Stimulated activated naive CD8-positive, alpha-beta T cell treated with anti-CD3 and anti-CD28 coated beads, Interleukin-15, Interleukin-2, amounts not matched to agents 100 ng/mL and 50 ng/mL, for 24 hours (primary cell): ENCODE data around the gene SPINT2.
"Not testable (repeated sequence)": the region's sequence is repeated elsewhere in the genome, so short reads cannot be mapped to it uniquely, and the experiment has no call there.

Experiments
- H3K27ac Mint-ChIP-seq: one replicate; pipeline ENCODE4 v1.8.0; 2021; ENCODE audit warnings: mild to moderate bottlenecking, mixed read lengths
- H3K27me3 Mint-ChIP-seq: one replicate; pipeline ENCODE4 v1.8.0; 2021; ENCODE audit warnings: mixed read lengths
- H3K36me3 Mint-ChIP-seq: one replicate; pipeline ENCODE4 v1.8.0; 2021; ENCODE audit warnings: low read depth, mixed read lengths
- H3K4me1 Mint-ChIP-seq: one replicate; pipeline ENCODE4 v1.8.0; 2021; ENCODE audit warnings: low read depth, mixed read lengths
- H3K4me3 Mint-ChIP-seq: one replicate; pipeline ENCODE4 v1.8.0; 2021; ENCODE audit warnings: mild to moderate bottlenecking, mixed read lengths
- H3K9me3 Mint-ChIP-seq: one replicate; pipeline ENCODE4 v1.8.0; 2021; ENCODE audit warnings: mixed read lengths

The SPINT2 gene

GRCh38 chr19:38228491-38229439 is 35.6 kb upstream of the SPINT2 start:
- Mint-ChIP-seq H3K9me3 (no peaks in the 10 kb centered on the region), H3K4me1 (peaks cover 23% of the 10 kb centered on the region), H3K4me3 (peak overlapping the region; percentile 48), H3K36me3 (no peaks in the 10 kb centered on the region), H3K27me3 (peaks cover 60% of the 10 kb centered on the region), H3K27ac (no peak overlapping the region)

GRCh38 chr19:38229585-38230073 is 34.7 kb upstream of the SPINT2 start:
- no peak overlapping the region for H3K27ac Mint-ChIP-seq
- peak overlapping the region; percentile 13 for H3K4me3 Mint-ChIP-seq
- H3K27me3 Mint-ChIP-seq: peaks cover 53% of the 10 kb centered on the region
- H3K9me3 Mint-ChIP-seq: no peaks in the 10 kb centered on the region
- H3K36me3 Mint-ChIP-seq: no peaks in the 10 kb centered on the region
- peaks cover 18% of the 10 kb centered on the region for H3K4me1 Mint-ChIP-seq

DNA sequence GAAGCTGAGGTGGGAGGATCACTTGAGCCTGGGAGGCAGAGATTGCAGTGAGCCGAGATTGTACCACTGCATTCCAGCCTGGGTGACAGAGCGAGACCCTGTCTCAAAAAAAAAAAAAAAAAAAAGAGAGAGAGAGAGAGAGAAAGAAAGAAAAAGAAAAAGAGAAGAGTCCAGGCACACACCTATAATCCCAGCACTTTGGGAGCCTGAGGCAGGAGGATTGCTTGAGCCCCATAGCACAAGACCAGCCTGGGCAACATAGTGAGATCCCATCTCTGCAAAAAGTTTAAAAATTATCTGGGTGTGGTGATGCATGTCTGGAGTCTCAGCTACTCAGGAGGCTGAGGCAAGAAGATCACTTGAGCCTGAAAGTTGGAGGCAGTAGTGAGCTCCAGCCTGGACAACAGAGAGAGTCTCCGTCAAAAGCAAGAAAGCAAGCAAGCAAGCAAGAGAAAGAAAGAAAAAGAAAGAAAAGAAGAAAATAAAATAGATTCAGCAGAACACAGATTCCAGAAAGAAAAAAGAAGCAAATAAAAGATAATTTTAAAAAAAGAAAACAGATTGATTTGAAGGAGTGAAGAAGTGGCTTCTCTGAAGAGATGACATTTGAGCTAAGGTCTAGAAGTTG is 33.8 kb upstream of the SPINT2 start:
- not testable (repeated sequence) for H3K4me3 Mint-ChIP-seq, H3K36me3 Mint-ChIP-seq, H3K9me3 Mint-ChIP-seq, H3K27ac Mint-ChIP-seq
- Mint-ChIP-seq H3K27me3 (peaks cover 48% of the 10 kb centered on the region), H3K4me1 (peaks cover 17% of the 10 kb centered on the region)

DNA sequence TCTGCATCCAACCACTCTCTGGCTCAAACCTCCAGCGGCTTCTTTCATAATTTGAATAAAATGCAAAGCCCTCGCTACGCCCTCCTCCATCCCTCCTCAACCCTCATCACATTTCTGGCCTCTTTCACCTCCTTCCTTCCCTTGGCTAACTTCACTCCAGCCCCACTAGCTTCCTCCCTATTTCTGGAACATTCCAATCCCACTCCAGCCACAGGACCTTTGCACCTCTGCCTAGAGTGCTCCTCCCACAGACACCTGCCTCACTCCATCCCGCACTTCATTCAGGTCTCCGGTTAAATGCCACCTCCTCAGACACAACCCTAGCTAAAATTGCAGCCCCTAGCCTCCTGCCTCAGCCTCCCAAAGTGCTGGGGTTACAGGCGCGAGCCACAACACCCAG is 32.5 kb upstream of the SPINT2 start:
- no peaks in the 10 kb centered on the region for H3K9me3 Mint-ChIP-seq
- H3K4me3 Mint-ChIP-seq: no peak overlapping the region
- H3K4me1 Mint-ChIP-seq: peaks cover 17% of the 10 kb centered on the region
- no peaks in the 10 kb centered on the region for H3K36me3 Mint-ChIP-seq
- peaks cover 41% of the 10 kb centered on the region for H3K27me3 Mint-ChIP-seq
- H3K27ac Mint-ChIP-seq: no peak overlapping the region

- Mint-ChIP-seq H3K27ac (no peak overlapping the region), H3K4me1 (peaks cover 7% of the 10 kb centered on the region), H3K9me3 (no peaks in the 10 kb centered on the region), H3K4me3 (no peak overlapping the region), H3K27me3 (peaks cover 30% of the 10 kb centered on the region), H3K36me3 (no peaks in the 10 kb centered on the region)
Observed at GRCh38 chr19:38233740-38234251, 30.6 kb upstream of the SPINT2 start.

DNA sequence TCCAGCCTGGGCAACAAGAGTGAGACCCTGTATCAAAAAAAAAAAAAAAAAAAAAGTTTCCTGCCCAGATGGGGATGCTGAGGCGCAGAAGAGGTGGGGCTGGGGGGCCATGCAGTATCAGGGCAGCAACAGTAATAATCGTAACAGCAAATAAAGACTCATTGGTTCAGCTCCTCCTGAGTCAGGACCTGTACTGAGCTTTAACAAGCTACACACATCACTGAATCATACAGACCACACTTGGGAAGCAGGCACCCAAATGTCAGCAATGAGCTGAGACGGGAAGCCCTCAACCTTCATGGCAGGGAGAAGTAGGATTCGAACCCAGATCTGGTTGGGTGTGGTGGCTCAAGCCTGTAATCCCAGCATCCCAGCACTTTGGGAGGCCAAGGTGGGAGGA is 29.8 kb upstream of the SPINT2 start:
- Mint-ChIP-seq H3K27me3 (peaks cover 27% of the 10 kb centered on the region), H3K4me1 (peaks cover 3% of the 10 kb centered on the region), H3K36me3 (no peaks in the 10 kb centered on the region), H3K27ac (no peak overlapping the region), H3K4me3 (no peak overlapping the region), H3K9me3 (no peaks in the 10 kb centered on the region)

DNA sequence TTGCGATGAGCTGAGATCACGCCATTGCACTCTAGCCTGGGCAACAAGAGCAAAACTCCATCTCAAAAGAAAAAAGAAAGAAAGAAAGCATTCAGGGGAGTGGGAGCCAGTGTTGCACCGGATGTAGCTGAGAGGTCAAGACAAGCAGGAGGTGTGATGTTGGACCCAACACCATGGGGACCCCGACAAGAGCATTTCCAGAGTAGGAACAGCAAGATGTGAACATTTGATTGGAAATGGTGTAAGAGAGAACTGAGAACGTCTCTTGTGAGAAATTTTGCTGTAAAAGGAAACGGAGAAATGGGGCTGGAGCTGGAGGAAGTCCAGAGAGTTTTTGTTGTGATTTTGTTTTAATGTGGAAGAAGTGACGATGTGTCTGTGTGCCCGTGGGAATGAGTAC is 24.6 kb upstream of the SPINT2 start:
- peaks cover 4% of the 10 kb centered on the region for H3K27me3 Mint-ChIP-seq
- H3K9me3 Mint-ChIP-seq: no peaks in the 10 kb centered on the region
- no peak overlapping the region for H3K4me3 Mint-ChIP-seq
- peaks cover 3% of the 10 kb centered on the region for H3K4me1 Mint-ChIP-seq
- no peaks in the 10 kb centered on the region for H3K36me3 Mint-ChIP-seq
- H3K27ac Mint-ChIP-seq: no peak overlapping the region

DNA sequence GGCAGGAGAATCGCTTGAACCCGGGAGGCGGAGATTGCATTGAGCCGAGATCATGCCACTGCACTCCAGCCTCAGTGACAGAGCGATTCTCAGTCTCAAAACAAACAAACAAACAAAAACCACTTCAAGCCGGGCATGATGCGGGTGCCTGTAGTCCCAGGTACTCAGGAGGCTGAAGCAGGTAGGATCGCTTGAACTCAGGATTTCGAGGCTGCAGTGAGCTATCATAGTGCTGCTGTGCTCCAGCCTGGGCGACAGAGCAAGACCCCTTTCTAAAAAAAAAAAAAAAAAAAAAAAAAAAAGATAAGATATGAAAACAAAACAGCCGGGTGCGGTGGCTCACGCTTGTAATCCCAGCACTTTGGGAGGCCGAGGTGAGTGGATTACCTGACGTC is 21.1 kb upstream of the SPINT2 start:
- Mint-ChIP-seq H3K9me3 (no peaks in the 10 kb centered on the region), H3K27ac (no peak overlapping the region), H3K4me3 (peak overlapping the region; percentile 65), H3K27me3 (peaks cover 4% of the 10 kb centered on the region), H3K4me1 (peaks cover 3% of the 10 kb centered on the region), H3K36me3 (no peaks in the 10 kb centered on the region)

- Mint-ChIP-seq H3K36me3 (no peaks in the 10 kb centered on the region), H3K4me3 (no peak overlapping the region), H3K27me3 (no peaks in the 10 kb centered on the region), H3K27ac (no peak overlapping the region), H3K9me3 (no peaks in the 10 kb centered on the region), H3K4me1 (peaks cover 3% of the 10 kb centered on the region)
Observed at GRCh38 chr19:38245826-38246498, 18.4 kb upstream of the SPINT2 start.

DNA sequence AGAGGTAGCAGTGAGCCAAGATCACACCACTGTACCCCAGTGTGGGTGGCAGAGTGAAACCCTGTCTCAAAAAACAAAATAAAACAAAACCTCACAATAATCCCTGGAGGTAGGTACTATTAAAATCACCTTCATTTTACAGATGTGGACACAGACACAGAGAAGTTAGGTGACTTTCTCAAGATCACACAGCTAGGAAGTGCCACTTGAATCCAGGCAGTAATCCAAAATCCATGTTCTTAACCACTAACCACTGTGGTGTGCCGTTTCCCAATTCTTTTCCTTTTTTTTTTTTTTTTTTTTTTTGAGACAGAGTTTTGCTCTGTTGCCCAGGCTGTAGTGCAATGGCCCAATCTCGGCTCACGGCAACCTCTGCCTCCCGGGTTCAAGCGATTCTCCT is 17.2 kb upstream of the SPINT2 start:
- H3K9me3 Mint-ChIP-seq: no peaks in the 10 kb centered on the region
- H3K27me3 Mint-ChIP-seq: peaks cover 4% of the 10 kb centered on the region
- no peak overlapping the region for H3K4me3 Mint-ChIP-seq
- H3K27ac Mint-ChIP-seq: no peak overlapping the region
- H3K36me3 Mint-ChIP-seq: no peaks in the 10 kb centered on the region
- H3K4me1 Mint-ChIP-seq: peaks cover 9% of the 10 kb centered on the region

DNA sequence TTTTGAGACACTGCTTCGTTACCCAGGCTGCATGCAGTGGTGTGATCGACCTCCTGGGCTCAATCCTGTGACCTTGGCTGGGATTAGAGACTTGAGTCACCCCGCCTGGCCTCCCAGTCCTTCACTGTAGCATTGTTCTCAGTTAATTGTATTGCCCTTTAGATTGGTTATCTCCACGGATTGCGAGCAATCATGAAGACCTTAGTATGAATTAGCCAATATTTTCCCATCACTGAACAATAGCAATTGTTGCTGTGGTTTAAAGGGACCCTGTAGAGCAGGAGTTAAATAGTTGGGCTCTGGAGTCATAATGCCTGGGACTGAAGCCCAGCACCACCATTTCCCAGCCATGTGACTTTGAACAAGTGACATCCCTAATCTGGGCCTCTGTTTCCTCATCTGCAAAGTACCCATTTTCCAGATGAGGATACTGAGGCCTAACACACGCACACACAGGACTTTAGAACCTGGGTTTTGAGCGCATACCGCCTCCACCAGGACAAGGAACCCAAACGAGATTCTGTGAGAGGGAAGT is 16.6 kb upstream of the SPINT2 start:
- Mint-ChIP-seq H3K27me3 (peaks cover 4% of the 10 kb centered on the region), H3K36me3 (no peaks in the 10 kb centered on the region), H3K27ac (no peak overlapping the region), H3K4me1 (peaks cover 9% of the 10 kb centered on the region), H3K9me3 (no peaks in the 10 kb centered on the region), H3K4me3 (no peak overlapping the region)

DNA sequence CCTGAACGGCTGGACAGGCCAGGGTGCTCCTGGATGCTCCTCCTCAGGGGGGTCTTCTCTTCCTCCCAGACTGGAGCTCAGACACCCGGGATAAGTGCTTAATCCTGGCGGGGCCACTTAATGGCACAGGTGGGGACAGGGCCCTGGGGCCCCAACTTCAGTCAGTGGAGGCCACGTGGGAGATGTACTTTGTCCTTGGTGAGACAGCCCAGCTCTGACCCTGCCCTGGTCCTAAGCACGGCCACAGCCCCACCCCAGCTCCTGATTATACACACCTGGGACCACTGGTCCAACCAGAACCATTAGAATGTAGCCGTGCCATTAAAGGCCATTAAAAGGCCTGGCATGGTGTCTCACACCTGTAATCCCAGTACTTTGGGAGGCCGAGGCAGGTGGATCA is 16.0 kb upstream of the SPINT2 start:
- Mint-ChIP-seq H3K9me3 (no peaks in the 10 kb centered on the region), H3K36me3 (no peaks in the 10 kb centered on the region), H3K27ac (no peak overlapping the region), H3K27me3 (peaks cover 4% of the 10 kb centered on the region), H3K4me1 (peaks cover 9% of the 10 kb centered on the region), H3K4me3 (no peak overlapping the region)

DNA sequence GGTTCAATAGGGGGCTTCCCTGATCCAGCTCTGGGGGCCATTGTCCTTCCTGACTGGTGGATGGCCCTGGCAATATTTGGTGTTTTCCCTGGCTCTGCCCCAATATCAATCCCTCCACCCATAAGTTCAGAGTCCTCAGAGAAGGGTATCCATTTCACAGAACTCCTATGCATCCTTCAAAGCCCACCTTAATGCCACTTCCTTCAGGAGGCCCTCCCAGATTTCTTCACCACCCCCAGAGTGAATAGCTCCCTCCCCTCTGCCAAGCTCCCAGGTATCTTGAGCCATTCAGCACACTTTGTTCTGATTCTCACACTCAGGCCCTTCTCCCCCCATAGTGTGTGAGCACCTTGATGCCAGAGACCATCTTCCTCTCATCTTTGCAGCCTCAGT is 13.9 kb upstream of the SPINT2 start:
- H3K27me3 Mint-ChIP-seq: peaks cover 8% of the 10 kb centered on the region
- H3K27ac Mint-ChIP-seq: no peak overlapping the region
- H3K9me3 Mint-ChIP-seq: no peaks in the 10 kb centered on the region
- H3K4me1 Mint-ChIP-seq: peaks cover 12% of the 10 kb centered on the region
- no peaks in the 10 kb centered on the region for H3K36me3 Mint-ChIP-seq
- H3K4me3 Mint-ChIP-seq: no peak overlapping the region

GRCh38 chr19:38250821-38251563 is 13.4 kb upstream of the SPINT2 start:
- no peak overlapping the region for H3K27ac Mint-ChIP-seq
- H3K36me3 Mint-ChIP-seq: no peaks in the 10 kb centered on the region
- peaks cover 12% of the 10 kb centered on the region for H3K27me3 Mint-ChIP-seq
- H3K4me3 Mint-ChIP-seq: no peak overlapping the region
- H3K9me3 Mint-ChIP-seq: no peaks in the 10 kb centered on the region
- H3K4me1 Mint-ChIP-seq: peaks cover 13% of the 10 kb centered on the region
